ENCODE data around the gene PPP4R1.

Gene PPP4R1

DNA sequence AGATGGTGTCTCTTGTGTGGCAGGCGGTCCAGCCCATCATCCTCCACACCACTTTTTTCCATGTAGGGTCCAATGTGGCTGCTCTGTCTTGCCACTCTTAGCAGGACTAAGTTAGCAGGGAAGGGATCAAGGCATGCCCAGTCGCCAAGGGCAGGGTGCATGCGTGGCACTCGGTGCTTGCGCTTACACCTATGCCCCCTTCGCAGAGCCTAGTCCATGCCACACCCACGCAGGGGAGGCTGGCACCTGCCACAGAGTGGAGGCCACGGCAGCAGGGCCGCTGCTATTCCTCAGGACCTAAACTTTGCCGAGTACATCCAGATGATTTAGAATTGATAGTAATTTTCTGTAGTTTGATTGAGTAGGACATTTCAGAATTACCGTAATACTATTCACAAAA lies 79.5 kb downstream of the PPP4R1 start:
- no peak overlapping the region for H3K4me3 ChIP-seq (ENCODE audit: low read length)
- DNase-seq (ENCODE audit: low read depth) = no peak
- no peak for TF ChIP-seq CTCF (IDR thresholded peaks at IDR 0.05; ENCODE audit: insufficient read depth, low read depth, low read length, missing control alignments)

GRCh38 chr18:9531791-9532410 lies 82.5 kb downstream of the PPP4R1 start:
- no peak overlapping the region for H3K4me3 ChIP-seq (ENCODE audit: low read length)
- no peak for DNase-seq (ENCODE audit: low read depth)
- no peak for TF ChIP-seq CTCF (IDR thresholded peaks at IDR 0.05; ENCODE audit: insufficient read depth, low read depth, low read length, missing control alignments)

- no peak overlapping the region for H3K4me3 ChIP-seq (ENCODE audit: low read length)
- no peak for TF ChIP-seq CTCF (IDR thresholded peaks at IDR 0.05; ENCODE audit: insufficient read depth, low read depth, low read length, missing control alignments)
- no peak for DNase-seq (ENCODE audit: low read depth)
Observed at GRCh38 chr18:9530226-9531009, 83.9 kb downstream of the PPP4R1 start.

GRCh38 chr18:9526458-9526857 lies 87.9 kb downstream of the PPP4R1 start:
- TF ChIP-seq CTCF (IDR thresholded peaks at IDR 0.05; ENCODE audit: insufficient read depth, low read depth, low read length, missing control alignments) = no peak
- H3K4me3 ChIP-seq (ENCODE audit: low read length) = no peak overlapping the region
- DNase-seq (ENCODE audit: low read depth) = peak; percentile 59

GRCh38 chr18:9522952-9523351 lies 91.4 kb downstream of the PPP4R1 start:
- no peak for TF ChIP-seq CTCF (IDR thresholded peaks at IDR 0.05; ENCODE audit: insufficient read depth, low read depth, low read length, missing control alignments)
- DNase-seq (ENCODE audit: low read depth) = no peak
- no peak overlapping the region for H3K4me3 ChIP-seq (ENCODE audit: low read length)

GRCh38 chr18:9521770-9522169 lies 92.6 kb downstream of the PPP4R1 start:
- TF ChIP-seq CTCF (IDR thresholded peaks at IDR 0.05; ENCODE audit: insufficient read depth, low read depth, low read length, missing control alignments) = no peak
- no peak overlapping the region for H3K4me3 ChIP-seq (ENCODE audit: low read length)
- no peak for DNase-seq (ENCODE audit: low read depth)
